ENCODE measurements around the gene CTSV. TPM values are rescaled to one million over a fixed set of nuclear protein-coding genes. Genes with fewer than 3 reads are reported as not detected.
A peak's percentile ranks its signal among the peaks of the same experiment; 100 is the strongest.
"Not testable (repeated sequence)": the region's sequence is repeated elsewhere in the genome, so short reads cannot be mapped to it uniquely, and the experiment has no call there.

The CTSV gene
- 110 and 127 TPM in 2 replicates for total RNA-seq (2022)
- Bru-seq, nascent RNA, result percentile 84 among the genes with signal in this experiment
- BruChase-seq, experiment 1, labeled RNA remaining after a 2-hour chase, result percentile 87 among the genes with signal in this experiment
- percentile 93 among the genes with signal in this experiment for BruChase-seq, experiment 2, labeled RNA remaining after a 6-hour chase
- long read RNA-seq, transcript CTSV-201 (8 exons, 1,546 nt), result major isoform, 365 of 397 reads
- long read RNA-seq, partial matches to known transcripts, result 6 of 397 reads
- long read RNA-seq, other reads (novel, unspliced or antisense), result 26 of 397 reads

DNA sequence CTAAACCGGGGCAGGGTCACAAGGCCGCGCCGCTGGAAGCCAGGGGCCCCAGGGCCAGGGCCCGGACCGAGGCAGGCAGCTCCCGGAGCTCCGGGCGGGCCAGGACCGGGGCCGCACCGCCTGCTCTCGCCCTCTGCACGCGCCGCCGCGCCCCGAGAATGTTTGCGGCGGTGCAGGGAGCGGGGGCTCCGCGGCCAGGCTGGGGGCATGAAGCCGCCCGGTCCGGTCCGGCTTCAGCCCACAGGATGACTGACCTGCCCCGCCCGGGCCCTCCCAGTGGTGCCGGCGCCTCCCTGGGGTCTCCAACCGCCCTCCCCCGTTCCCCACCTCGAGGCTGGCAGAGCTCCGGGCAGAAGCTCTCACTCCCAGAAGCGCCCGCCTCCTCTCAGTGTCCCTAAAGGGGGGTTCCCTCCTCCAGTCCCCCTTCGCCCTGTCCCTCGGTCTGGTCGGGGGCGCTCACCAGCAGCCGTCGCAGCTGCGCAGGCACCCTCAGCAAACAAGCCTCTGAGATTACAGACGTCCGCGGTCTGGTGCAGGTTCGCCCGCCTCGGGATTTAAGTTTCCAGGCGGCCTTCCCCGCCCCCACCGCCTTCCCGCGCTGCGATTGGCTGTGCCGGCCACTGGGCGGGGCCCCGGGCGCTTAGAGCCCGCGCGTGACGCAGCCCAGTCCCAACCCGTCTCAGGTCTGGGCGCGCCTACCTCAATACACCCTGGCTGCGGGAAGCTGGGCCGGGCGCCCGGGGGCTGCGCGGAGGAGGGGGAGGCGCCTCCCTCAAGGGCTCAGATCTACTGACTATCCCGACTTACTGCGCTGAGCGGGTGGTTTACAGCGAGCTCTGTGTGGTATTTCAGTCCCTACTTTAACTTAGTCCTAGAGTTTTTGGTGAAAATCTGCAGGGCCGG lies at the start of gene CTSV:
CTSV (minus strand) TSS at position 532 of the 903 bp plus-strand sequence. CDS start 1,099 bp downstream, outside the sequence.
- H3K27ac Mint-ChIP-seq (ENCODE audit: unreplicated experiment), result peak within 1 kb of the TSS; percentile 92
- Histone ChIP-seq H3K4me3 (ENCODE audit: low read depth, low read length) (peak within 1 kb of the TSS; percentile 75), H3K27me3 (replicated peaks; ENCODE audit: control insufficient read depth, insufficient read depth, low read length) (no peaks in the 10 kb centered on the region), H3K9me3 (peaks cover 6% of the 10 kb centered on the region), H3K36me3 (ENCODE audit: control insufficient read depth, insufficient read depth, low read length) (peaks cover 2% of the 10 kb centered on the region; the same call in 1 of the 2 replicates), H3K4me1 (peaks cover 29% of the 10 kb centered on the region)
- intact Hi-C loops (cut with micrococcal nuclease; ENCODE audit: unreplicated experiment), result loop anchor here (1.0 kb wide), 1 partner anchor 70 kb away; no protein-coding TSS in a partner anchor
- no peaks in the 10 kb centered on the region for H3K27me3 Mint-ChIP-seq (ENCODE audit: insufficient read depth, unreplicated experiment)
- DNase-seq, result peak; percentile 94 to 97
- H3K36me3 Mint-ChIP-seq (ENCODE audit: insufficient read depth, unreplicated experiment), result peaks cover 60% of the 10 kb centered on the region
- H3K9me3 Mint-ChIP-seq (ENCODE audit: unreplicated experiment), result no peaks in the 10 kb centered on the region
- peak within 1 kb of the TSS; percentile 89 for H3K4me3 Mint-ChIP-seq (ENCODE audit: unreplicated experiment)
- BruUV-seq (replicated peaks), result no TSS peak
- H3K4me1 Mint-ChIP-seq (ENCODE audit: low read depth, unreplicated experiment), result peaks cover 17% of the 10 kb centered on the region
- POLR2A ChIA-PET, result interaction anchor here (0.5 to 1.3 kb wide), 8 partner anchors 17 to 1229 kb away, joined by 3 to 5 read pairs (median 3); partner anchors contain the start of gene TSTD2
- CTCF ChIA-PET, result no interaction called here
- TF ChIP-seq, protein P1, sequence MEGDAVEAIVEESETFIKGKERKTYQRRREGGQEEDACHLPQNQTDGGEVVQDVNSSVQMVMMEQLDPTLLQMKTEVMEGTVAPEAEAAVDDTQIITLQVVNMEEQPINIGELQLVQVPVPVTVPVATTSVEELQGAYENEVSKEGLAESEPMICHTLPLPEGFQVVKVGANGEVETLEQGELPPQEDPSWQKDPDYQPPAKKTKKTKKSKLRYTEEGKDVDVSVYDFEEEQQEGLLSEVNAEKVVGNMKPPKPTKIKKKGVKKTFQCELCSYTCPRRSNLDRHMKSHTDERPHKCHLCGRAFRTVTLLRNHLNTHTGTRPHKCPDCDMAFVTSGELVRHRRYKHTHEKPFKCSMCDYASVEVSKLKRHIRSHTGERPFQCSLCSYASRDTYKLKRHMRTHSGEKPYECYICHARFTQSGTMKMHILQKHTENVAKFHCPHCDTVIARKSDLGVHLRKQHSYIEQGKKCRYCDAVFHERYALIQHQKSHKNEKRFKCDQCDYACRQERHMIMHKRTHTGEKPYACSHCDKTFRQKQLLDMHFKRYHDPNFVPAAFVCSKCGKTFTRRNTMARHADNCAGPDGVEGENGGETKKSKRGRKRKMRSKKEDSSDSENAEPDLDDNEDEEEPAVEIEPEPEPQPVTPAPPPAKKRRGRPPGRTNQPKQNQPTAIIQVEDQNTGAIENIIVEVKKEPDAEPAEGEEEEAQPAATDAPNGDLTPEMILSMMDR (IDR thresholded peaks at IDR 0.05; ENCODE audit: insufficient read depth in 1 of 2, low read depth in 1 of 2, low read length in 1 of 2, severe bottlenecking in 1 of 2, unreplicated experiment in 1 of 2), result no peak

DNA sequence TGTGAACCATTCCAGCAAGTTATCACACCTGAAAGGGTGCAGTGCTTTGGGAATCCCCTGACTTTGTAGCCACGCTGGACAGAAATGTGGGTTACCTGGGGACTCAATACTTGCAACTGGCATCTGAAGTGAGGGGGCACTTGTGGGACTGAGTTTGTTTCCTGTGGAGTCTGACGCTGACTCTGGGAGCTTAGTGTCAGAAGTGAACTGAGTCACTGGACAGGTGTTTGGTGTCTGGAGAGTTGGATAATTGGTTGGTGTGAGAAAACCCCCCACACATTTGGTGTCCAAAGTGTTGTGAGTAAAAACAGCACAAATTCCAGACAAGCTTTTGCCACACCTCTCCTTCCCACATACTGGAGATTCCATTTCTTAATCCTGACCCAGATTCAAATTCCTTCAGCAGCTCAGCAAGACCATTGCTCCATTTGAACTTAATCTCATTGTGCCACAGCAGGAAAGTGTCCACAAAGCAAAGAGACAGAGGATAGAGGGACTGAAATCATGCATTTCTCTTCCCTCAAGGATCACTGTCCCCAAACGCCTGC lies 48.8 kb upstream of the CTSV start:
- CTCF ChIA-PET; H3K4me3 ChIP-seq (ENCODE audit: low read depth, low read length); H3K9me3 Mint-ChIP-seq (ENCODE audit: unreplicated experiment); H3K36me3 Mint-ChIP-seq (ENCODE audit: insufficient read depth, unreplicated experiment); H3K27me3 ChIP-seq (replicated peaks; ENCODE audit: control insufficient read depth, insufficient read depth, low read length); H3K9me3 ChIP-seq; H3K36me3 ChIP-seq (ENCODE audit: control insufficient read depth, insufficient read depth, low read length); POLR2A ChIA-PET; BruUV-seq (replicated peaks); H3K27me3 Mint-ChIP-seq (ENCODE audit: insufficient read depth, unreplicated experiment): not testable (repeated sequence)
- peak overlapping the region; percentile 50 for H3K27ac Mint-ChIP-seq (ENCODE audit: unreplicated experiment)
- DNase-seq, result peak in 1 of 2 experiments; percentile 22
- H3K4me1 ChIP-seq, result peaks cover 18% of the 10 kb centered on the region
- H3K4me1 Mint-ChIP-seq (ENCODE audit: low read depth, unreplicated experiment), result peaks cover 23% of the 10 kb centered on the region
- peak overlapping the region; percentile 5 for H3K4me3 Mint-ChIP-seq (ENCODE audit: unreplicated experiment)
- intact Hi-C loops (cut with micrococcal nuclease; ENCODE audit: unreplicated experiment), result loop anchor here (5.0 kb wide), 1 partner anchor 45 kb away; no protein-coding TSS in a partner anchor

DNA sequence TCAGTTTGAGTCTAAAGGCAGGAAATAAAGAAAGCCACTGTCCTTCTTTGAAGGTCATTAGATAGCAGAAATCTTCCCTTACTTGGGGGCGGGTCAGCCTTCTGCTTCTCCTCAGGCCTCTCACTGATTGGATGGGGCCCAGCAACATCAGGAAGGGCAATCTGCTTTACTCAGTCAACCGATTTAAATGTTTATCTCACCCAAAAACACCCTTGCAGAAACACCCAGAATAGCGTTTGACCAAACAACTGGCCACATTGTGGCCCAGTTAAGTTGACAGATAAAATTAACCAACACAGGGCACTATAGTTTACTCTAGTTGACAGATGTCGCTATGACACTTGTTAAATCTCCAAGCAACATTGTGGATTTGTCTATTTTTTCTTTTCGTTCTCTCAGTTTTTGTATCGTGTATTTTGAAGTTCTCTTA lies 45.6 kb upstream of the CTSV start:
- H3K36me3 ChIP-seq (ENCODE audit: control insufficient read depth, insufficient read depth, low read length); intact Hi-C loops (cut with micrococcal nuclease; ENCODE audit: unreplicated experiment); H3K27ac Mint-ChIP-seq (ENCODE audit: unreplicated experiment); H3K36me3 Mint-ChIP-seq (ENCODE audit: insufficient read depth, unreplicated experiment); H3K4me3 ChIP-seq (ENCODE audit: low read depth, low read length); BruUV-seq (replicated peaks); DNase-seq; H3K27me3 ChIP-seq (replicated peaks; ENCODE audit: control insufficient read depth, insufficient read depth, low read length); POLR2A ChIA-PET; H3K9me3 ChIP-seq; H3K9me3 Mint-ChIP-seq (ENCODE audit: unreplicated experiment); H3K27me3 Mint-ChIP-seq (ENCODE audit: insufficient read depth, unreplicated experiment); CTCF ChIA-PET; H3K4me3 Mint-ChIP-seq (ENCODE audit: unreplicated experiment): not testable (repeated sequence)
- peaks cover 23% of the 10 kb centered on the region for H3K4me1 Mint-ChIP-seq (ENCODE audit: low read depth, unreplicated experiment)
- H3K4me1 ChIP-seq, result peaks cover 18% of the 10 kb centered on the region

Measured in Caco-2 (cell line).